ENCODE measurements around the gene C1orf87.

The C1orf87 gene

GRCh38 chr1:59967780-59968179 lies 105.8 kb downstream of the C1orf87 start:
- ChIA-PET CTCF (interaction anchor here (0.9 to 4.5 kb wide), 7 partner anchors 9 to 1886 kb away, joined by 3 to 21 read pairs (median 3); no protein-coding TSS in a partner anchor), POLR2A (no interaction called here)
- no peak for TF ChIP-seq CTCF (IDR thresholded peaks at IDR 0.05; ENCODE audit: insufficient read depth, low read length, missing control alignments)

GRCh38 chr1:59967141-59967697 lies 106.4 kb downstream of the C1orf87 start:
- ChIA-PET POLR2A (no interaction called here), CTCF (interaction anchor here (0.9 to 4.5 kb wide), 9 partner anchors 10 to 1886 kb away, joined by 3 to 21 read pairs (median 3); no protein-coding TSS in a partner anchor)
- H3K4me3 ChIP-seq (ENCODE audit: low read depth, low read length): no peak overlapping the region
- peak; percentile 28 for DNase-seq (ENCODE audit: low read depth, low spot score)
- no peak for TF ChIP-seq CTCF (IDR thresholded peaks at IDR 0.05; ENCODE audit: insufficient read depth, low read length, missing control alignments)

More at GRCh38 chr1:59967780-59968179, 105.8 kb downstream of the C1orf87 start:
- no peak overlapping the region for H3K4me3 ChIP-seq (ENCODE audit: low read depth, low read length)
- DNase-seq (ENCODE audit: low read depth, low spot score): no peak

- DNase-seq (ENCODE audit: low read depth, low spot score): no peak
- ChIA-PET POLR2A (no interaction called here), CTCF (interaction anchor here (1.8 to 2.0 kb wide), 2 partner anchors 20 to 72 kb away, joined by 8 to 12 read pairs; no protein-coding TSS in a partner anchor)
- H3K4me3 ChIP-seq (ENCODE audit: low read depth, low read length): no peak overlapping the region
- TF ChIP-seq CTCF (IDR thresholded peaks at IDR 0.05; ENCODE audit: insufficient read depth, low read length, missing control alignments): no peak
Measured at GRCh38 chr1:59952065-59952464, 121.5 kb downstream of the C1orf87 start.

- H3K4me3 ChIP-seq (ENCODE audit: low read depth, low read length): no peak overlapping the region
- CTCF ChIA-PET: interaction anchor here (0.9 to 1.7 kb wide), 5 partner anchors 13 to 1186 kb away, joined by 3 to 5 read pairs (median 3); no protein-coding TSS in a partner anchor
- no peak for TF ChIP-seq CTCF (IDR thresholded peaks at IDR 0.05; ENCODE audit: insufficient read depth, low read length, missing control alignments)
- POLR2A ChIA-PET: no interaction called here
- no peak for DNase-seq (ENCODE audit: low read depth, low spot score)
Measured at GRCh38 chr1:59949648-59950047, 123.9 kb downstream of the C1orf87 start.

GRCh38 chr1:59948990-59949389 lies 124.6 kb downstream of the C1orf87 start:
- H3K4me3 ChIP-seq (ENCODE audit: low read depth, low read length): no peak overlapping the region
- no peak for TF ChIP-seq CTCF (IDR thresholded peaks at IDR 0.05; ENCODE audit: insufficient read depth, low read length, missing control alignments)
- POLR2A ChIA-PET: no interaction called here
- DNase-seq (ENCODE audit: low read depth, low spot score): no peak
- CTCF ChIA-PET: interaction anchor here (0.9 to 1.7 kb wide), 3 partner anchors 17 to 1186 kb away, joined by 3 to 5 read pairs (median 3); no protein-coding TSS in a partner anchor

GRCh38 chr1:59947047-59947938 lies 126.3 kb downstream of the C1orf87 start:
- H3K4me3 ChIP-seq (ENCODE audit: low read depth, low read length): no peak overlapping the region
- CTCF ChIA-PET: interaction anchor here (0.6 to 2.4 kb wide), 35 partner anchors 10 to 1432 kb away, joined by 3 to 42 read pairs (median 4); partner anchors contain the start of gene CYP2J2
- POLR2A ChIA-PET: no interaction called here
- DNase-seq (ENCODE audit: low read depth, low spot score): peak; percentile 9
- TF ChIP-seq CTCF (IDR thresholded peaks at IDR 0.05; ENCODE audit: insufficient read depth, low read length, missing control alignments): peak; percentile 96
